Articular chondrocyte of knee joint (primary cell): ENCODE data around the gene ABCC10. TPM values are rescaled to one million over a fixed set of nuclear protein-coding genes. Genes with fewer than 3 reads are reported as not detected.

Source experiments
- small RNA-seq: library from RNA; depleted of rRNA; stranded (forward); fragments of <200 nt; gene quantifications from one replicate; pipeline ENCODE3, GENCODE V24; 2012
- total RNA-seq: library from RNA; depleted of rRNA; stranded (reverse); fragments of >200 nt; gene quantifications from 2 replicates; pipeline ENCODE4 v1.2.3, GENCODE V29; 2012

ABCC10 gene
- 17.5 and 17.6 TPM in 2 replicates for total RNA-seq

GRCh38 chr6:43427406-43428111 is at the start of gene ABCC10:
TSS of gene ABCC10 (plus strand) at chr6:43427541. CDS start at chr6:43427979, 438 bp downstream.

GRCh38 chr6:43455531-43456428 is 28.4 kb downstream of the ABCC10 start, which contains the start of gene DLK2:
TSS of gene DLK2 (minus strand) at chr6:43455548. CDS start at chr6:43454825, 723 bp downstream.

GRCh38 chr6:43477235-43478007 is 50.1 kb downstream of the ABCC10 start, which contains the start of gene TJAP1:
TSS of gene TJAP1 (plus strand) at chr6:43477570. CDS start at chr6:43499002, 21,432 bp downstream.

Small RNA genes within 50 kb of the gene (small RNA-seq; reads per million reads assigned to genes)
- gene MIR6780B, result not detected
- not detected for gene RNU6-1113P

Other genes with a start within 250 kb of the ABCC10 start
- gene CUL9, start 245.3 kb upstream of the ABCC10 start, total RNA-seq, result 23.8 and 28.0 TPM in 2 replicates
- gene DNPH1, start 198.1 kb upstream of the ABCC10 start, total RNA-seq, result 37.6 and 40.1 TPM in 2 replicates
- under 0.01 TPM in 2 replicates for gene TTBK1, start 184.1 kb upstream of the ABCC10 start, total RNA-seq
- not detected in 2 replicates for gene SLC22A7, start 129.3 kb upstream of the ABCC10 start, total RNA-seq
- 0.32 TPM in 1 of 2 replicates, not detected in the other for gene CRIP3, start 118.7 kb upstream of the ABCC10 start, total RNA-seq
- 14.9 and 15.0 TPM in 2 replicates for gene ZNF318, start 57.9 kb upstream of the ABCC10 start, total RNA-seq
- gene DLK2, start 28.0 kb downstream of the ABCC10 start, total RNA-seq, result 0.11 TPM in 1 of 2 replicates, not detected in the other
- gene TJAP1, start 50.0 kb downstream of the ABCC10 start, total RNA-seq, result 12.4 and 13.7 TPM in 2 replicates
- gene LRRC73, start 82.8 kb downstream of the ABCC10 start, total RNA-seq, result 0.32 and 0.39 TPM in 2 replicates
- 109 and 122 TPM in 2 replicates for gene YIPF3, start 89.4 kb downstream of the ABCC10 start, total RNA-seq
- 24.3 and 29.1 TPM in 2 replicates for gene POLR1C, start 89.5 kb downstream of the ABCC10 start, total RNA-seq
- gene XPO5, start 148.5 kb downstream of the ABCC10 start, total RNA-seq, result 25.8 and 26.0 TPM in 2 replicates
- gene POLH, start 148.6 kb downstream of the ABCC10 start, total RNA-seq, result 20.1 and 28.2 TPM in 2 replicates
- 42.7 and 51.7 TPM in 2 replicates for gene GTPBP2, start 201.7 kb downstream of the ABCC10 start, total RNA-seq
- gene MAD2L1BP, start 208.3 kb downstream of the ABCC10 start, total RNA-seq, result 26.1 and 29.3 TPM in 2 replicates
- gene RSPH9, start 217.5 kb downstream of the ABCC10 start, total RNA-seq, result 0.65 and 0.86 TPM in 2 replicates